SK-N-SH treated with all-trans-retinoic acid at 6 μM for 48 hours (cell line): ENCODE results near the gene TPMT.

ENCODE experiments used
- ATAC-seq: fragments of 200-7000 bp; cut with Tn5 transposase; 3 replicates; pipeline ENCODE4 v1.9.1; 2020; ENCODE audit warnings: mild to moderate bottlenecking, moderate library complexity
- ARNTL ChIP-seq: fragments of 450-650 bp; formaldehyde crosslinking; IDR thresholded peaks from 2 replicates; pipeline ENCODE4 v1.5.0; 2020; ENCODE audit warnings: low read depth, mild to moderate bottlenecking, moderate library complexity, borderline replicate concordance
- BACH2 ChIP-seq: fragments of 250-450 bp; sonication (Bioruptor Pico); IDR thresholded peaks from 2 replicates; pipeline ENCODE4 v1.9.0; 2021; ENCODE audit warnings: mild to moderate bottlenecking, borderline replicate concordance
- CREB5 ChIP-seq: fragments of 250-450 bp; sonication (Bioruptor Pico); IDR thresholded peaks from 2 replicates; pipeline ENCODE4 v1.5.1; 2020; ENCODE audit warnings: low read depth, mild to moderate bottlenecking, moderate library complexity
- CSDC2 ChIP-seq: fragments of 250-450 bp; sonication (Bioruptor Pico); IDR thresholded peaks from 2 replicates; pipeline ENCODE4 v1.5.0; 2020; ENCODE audit warnings: mild to moderate bottlenecking, moderate library complexity
- ESRRG ChIP-seq: fragments of 250-450 bp; sonication (Bioruptor Pico); IDR thresholded peaks from 2 replicates; pipeline ENCODE4 v1.6.1; 2021; ENCODE audit warnings: mild to moderate bottlenecking
- GLIS3 ChIP-seq: fragments of 250-450 bp; sonication (Bioruptor Pico); IDR thresholded peaks from 2 replicates; pipeline ENCODE4 v1.5.0; 2020; ENCODE audit warnings: mild to moderate bottlenecking, moderate library complexity
- OSR1 ChIP-seq: fragments of 250-450 bp; sonication (Bioruptor Pico); IDR thresholded peaks from 2 replicates; pipeline ENCODE4 v1.8.0; 2022; ENCODE audit warnings: moderate library complexity, mild to moderate bottlenecking, inconsistent platforms
- PATZ1 ChIP-seq: fragments of 250-450 bp; sonication (Bioruptor Pico); IDR thresholded peaks from 2 replicates; pipeline ENCODE4 v1.8.0; 2020; ENCODE audit warnings: mild to moderate bottlenecking, moderate library complexity, borderline replicate concordance
- POU6F1 ChIP-seq: fragments of 250-450 bp; sonication (Bioruptor Pico); IDR thresholded peaks from 2 replicates; pipeline ENCODE4 v1.8.0; 2021; ENCODE audit warnings: low read depth, mild to moderate bottlenecking, moderate library complexity, borderline replicate concordance
- PPARA ChIP-seq: fragments of 250-450 bp; sonication (Bioruptor Pico); IDR thresholded peaks from 2 replicates; pipeline ENCODE4 v1.5.0; 2020; ENCODE audit warnings: mild to moderate bottlenecking, borderline replicate concordance
- RARB ChIP-seq: fragments of 250-450 bp; sonication (Bioruptor Pico); IDR thresholded peaks from 2 replicates; pipeline ENCODE4 v1.8.0; 2021; ENCODE audit warnings: mild to moderate bottlenecking, moderate library complexity
- SNAI2 ChIP-seq: fragments of 250-450 bp; sonication (Bioruptor Pico); IDR thresholded peaks from 2 replicates; pipeline ENCODE4 v1.5.0; 2020; ENCODE audit warnings: mild to moderate bottlenecking, moderate library complexity
- TCF4 ChIP-seq: fragments of 250-450 bp; sonication (Bioruptor Pico); IDR thresholded peaks from 2 replicates; pipeline ENCODE4 v1.8.0; 2021; ENCODE audit warnings: mild to moderate bottlenecking, moderate library complexity, borderline replicate concordance
- TOX ChIP-seq: fragments of 250-450 bp; sonication (Bioruptor Pico); IDR thresholded peaks from 2 replicates; pipeline ENCODE4 v1.8.0; 2021; ENCODE audit warnings: mild to moderate bottlenecking, moderate library complexity, borderline replicate concordance
- TSHZ2 ChIP-seq: fragments of 250-450 bp; sonication (Bioruptor Pico); IDR thresholded peaks from 2 replicates; pipeline ENCODE4 v1.5.0; 2020; ENCODE audit warnings: mild to moderate bottlenecking, moderate library complexity
- ZC3H10 ChIP-seq: fragments of 250-450 bp; sonication (Bioruptor Pico); IDR thresholded peaks from 2 replicates; pipeline ENCODE4 v1.5.1; 2021; ENCODE audit warnings: mild to moderate bottlenecking, moderate library complexity
- ZFP3 ChIP-seq: fragments of 250-450 bp; sonication (Bioruptor Pico); IDR thresholded peaks from 2 replicates; pipeline ENCODE4 v1.5.0; 2020; ENCODE audit warnings: mild to moderate bottlenecking, moderate library complexity
- ZFP30 ChIP-seq: fragments of 450-650 bp; formaldehyde crosslinking; IDR thresholded peaks from 2 replicates; pipeline ENCODE4 v1.5.0; 2022; ENCODE audit warnings: mild to moderate bottlenecking, moderate library complexity
- ZNF565 ChIP-seq: fragments of 450-650 bp; formaldehyde crosslinking; conservative IDR thresholded peaks from 2 replicates; pipeline ENCODE4 v1.5.0; 2020; ENCODE audit warnings: low read depth, mild to moderate bottlenecking, moderate library complexity
- ZNF70 ChIP-seq: fragments of 450-650 bp; formaldehyde crosslinking; IDR thresholded peaks from 2 replicates; pipeline ENCODE4 v1.5.0; 2020; ENCODE audit warnings: mild to moderate bottlenecking, moderate library complexity

TPMT gene

GRCh38 chr6:18107061-18107460 lies 47.8 kb downstream of the TPMT start (continued):
- TF ChIP-seq TCF4: no peak
- no peak for TF ChIP-seq CREB5
- TF ChIP-seq BACH2 (CRISPR knock-in tag): no peak

- TF ChIP-seq SNAI2 (CRISPR knock-in tag): no peak
- TF ChIP-seq ARNTL (CRISPR knock-in tag): no peak
- no peak for TF ChIP-seq PPARA
- no peak for TF ChIP-seq POU6F1 (CRISPR knock-in tag)
- TF ChIP-seq OSR1: no peak
- TF ChIP-seq ZFP30 (CRISPR knock-in tag): no peak
- TF ChIP-seq GLIS3: no peak
- no peak for TF ChIP-seq ZNF70
- TF ChIP-seq BACH2 (CRISPR knock-in tag): no peak
- TF ChIP-seq CREB5: no peak
- TF ChIP-seq CSDC2 (CRISPR knock-in tag): no peak
- no peak for TF ChIP-seq ESRRG (CRISPR knock-in tag)
- no peak for ATAC-seq
Observed at GRCh38 chr6:18102783-18103509, 51.9 kb downstream of the TPMT start.

- no peak for TF ChIP-seq TSHZ2 (CRISPR knock-in tag)
- TF ChIP-seq ZFP3 (CRISPR knock-in tag): no peak
- no peak for TF ChIP-seq GLIS3
- no peak for TF ChIP-seq SNAI2 (CRISPR knock-in tag)
- no peak for TF ChIP-seq ZFP30 (CRISPR knock-in tag)
- TF ChIP-seq ARNTL (CRISPR knock-in tag): no peak
- TF ChIP-seq RARB: no peak
- no peak for TF ChIP-seq BACH2 (CRISPR knock-in tag)
- no peak for TF ChIP-seq OSR1
- TF ChIP-seq TOX (CRISPR knock-in tag): no peak
- no peak for TF ChIP-seq CSDC2 (CRISPR knock-in tag)
- TF ChIP-seq ZC3H10 (CRISPR knock-in tag): no peak
- TF ChIP-seq PATZ1 (CRISPR knock-in tag): no peak
- TF ChIP-seq PPARA: no peak
- no peak for TF ChIP-seq CREB5
- TF ChIP-seq ZNF565 (CRISPR knock-in tag): no peak
- TF ChIP-seq ESRRG (CRISPR knock-in tag): no peak
- no peak for TF ChIP-seq POU6F1 (CRISPR knock-in tag)
- ATAC-seq: no peak
Observed at GRCh38 chr6:18101873-18102272, 53.0 kb downstream of the TPMT start.
